Coronary artery (tissue), 2 donors: ENCODE measurements around the gene ALG12.

Source experiments
- DNase-seq: peaks from one replicate; pipeline ENCODE4 v3.0.0-alpha.2; 2017; ENCODE audit warnings: low spot score
- H3K27ac ChIP-seq, 2 donors: fragments of 200-600 bp; sonication (generic); one replicate each; pipeline ENCODE4 v1.5.1; 2016 to 2019
- H3K4me3 ChIP-seq: fragments of 200-600 bp; sonication (generic); 2 replicates; pipeline ENCODE4 v1.5.1; 2016; ENCODE audit warnings: mild to moderate bottlenecking, moderate library complexity
- TF ChIP-seq, protein P1 (sequence below): fragments of 200-600 bp; sonication (generic); IDR thresholded peaks from one replicate; pipeline ENCODE4 v1.5.1; 2019; ENCODE audit warnings: antibody characterized with exemption

ALG12 gene

DNA sequence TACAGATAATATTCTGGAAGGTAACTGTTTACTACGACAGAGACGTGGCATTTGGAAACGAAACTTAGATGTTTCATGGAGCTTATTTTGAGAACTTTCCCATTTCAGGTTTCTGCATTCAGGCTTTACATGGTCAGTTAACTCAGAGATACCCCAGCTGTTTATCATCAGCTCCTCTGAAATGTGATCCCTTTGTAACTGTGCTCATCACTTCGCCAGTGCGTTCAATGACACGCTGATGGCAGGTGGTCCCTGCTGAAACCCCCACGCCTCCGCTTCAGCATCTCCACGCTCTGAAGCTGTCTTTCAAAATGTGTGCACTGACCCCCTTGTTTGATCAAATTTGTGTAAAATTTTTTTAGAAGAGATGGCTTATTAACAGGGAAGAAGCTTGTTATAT is 30.5 kb downstream of the ALG12 start:
- no peak overlapping the region for H3K4me3 ChIP-seq
- TF ChIP-seq, protein P1, sequence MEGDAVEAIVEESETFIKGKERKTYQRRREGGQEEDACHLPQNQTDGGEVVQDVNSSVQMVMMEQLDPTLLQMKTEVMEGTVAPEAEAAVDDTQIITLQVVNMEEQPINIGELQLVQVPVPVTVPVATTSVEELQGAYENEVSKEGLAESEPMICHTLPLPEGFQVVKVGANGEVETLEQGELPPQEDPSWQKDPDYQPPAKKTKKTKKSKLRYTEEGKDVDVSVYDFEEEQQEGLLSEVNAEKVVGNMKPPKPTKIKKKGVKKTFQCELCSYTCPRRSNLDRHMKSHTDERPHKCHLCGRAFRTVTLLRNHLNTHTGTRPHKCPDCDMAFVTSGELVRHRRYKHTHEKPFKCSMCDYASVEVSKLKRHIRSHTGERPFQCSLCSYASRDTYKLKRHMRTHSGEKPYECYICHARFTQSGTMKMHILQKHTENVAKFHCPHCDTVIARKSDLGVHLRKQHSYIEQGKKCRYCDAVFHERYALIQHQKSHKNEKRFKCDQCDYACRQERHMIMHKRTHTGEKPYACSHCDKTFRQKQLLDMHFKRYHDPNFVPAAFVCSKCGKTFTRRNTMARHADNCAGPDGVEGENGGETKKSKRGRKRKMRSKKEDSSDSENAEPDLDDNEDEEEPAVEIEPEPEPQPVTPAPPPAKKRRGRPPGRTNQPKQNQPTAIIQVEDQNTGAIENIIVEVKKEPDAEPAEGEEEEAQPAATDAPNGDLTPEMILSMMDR = no peak
- H3K27ac ChIP-seq = no peak overlapping the region
- DNase-seq = no peak

DNA sequence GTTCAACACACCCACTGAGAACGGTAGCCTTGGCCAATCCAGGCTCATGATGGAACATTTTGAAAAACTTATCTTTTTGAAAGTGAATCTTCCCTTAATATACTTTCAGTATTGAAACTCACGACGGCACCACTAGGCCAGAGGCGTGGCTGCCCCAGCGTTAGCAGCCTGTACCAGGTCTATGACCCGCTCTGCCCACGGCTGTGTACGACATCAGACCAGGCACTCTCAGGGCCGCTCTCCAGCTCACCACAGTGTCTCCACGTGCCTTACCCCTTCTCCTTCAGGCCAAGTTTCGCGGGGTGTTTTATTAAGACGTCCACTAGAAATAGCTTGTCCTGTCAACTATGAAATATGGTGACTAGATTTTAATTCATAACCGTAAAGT is 31.2 kb downstream of the ALG12 start:
- no peak for DNase-seq
- TF ChIP-seq, protein P1 = no peak

DNA sequence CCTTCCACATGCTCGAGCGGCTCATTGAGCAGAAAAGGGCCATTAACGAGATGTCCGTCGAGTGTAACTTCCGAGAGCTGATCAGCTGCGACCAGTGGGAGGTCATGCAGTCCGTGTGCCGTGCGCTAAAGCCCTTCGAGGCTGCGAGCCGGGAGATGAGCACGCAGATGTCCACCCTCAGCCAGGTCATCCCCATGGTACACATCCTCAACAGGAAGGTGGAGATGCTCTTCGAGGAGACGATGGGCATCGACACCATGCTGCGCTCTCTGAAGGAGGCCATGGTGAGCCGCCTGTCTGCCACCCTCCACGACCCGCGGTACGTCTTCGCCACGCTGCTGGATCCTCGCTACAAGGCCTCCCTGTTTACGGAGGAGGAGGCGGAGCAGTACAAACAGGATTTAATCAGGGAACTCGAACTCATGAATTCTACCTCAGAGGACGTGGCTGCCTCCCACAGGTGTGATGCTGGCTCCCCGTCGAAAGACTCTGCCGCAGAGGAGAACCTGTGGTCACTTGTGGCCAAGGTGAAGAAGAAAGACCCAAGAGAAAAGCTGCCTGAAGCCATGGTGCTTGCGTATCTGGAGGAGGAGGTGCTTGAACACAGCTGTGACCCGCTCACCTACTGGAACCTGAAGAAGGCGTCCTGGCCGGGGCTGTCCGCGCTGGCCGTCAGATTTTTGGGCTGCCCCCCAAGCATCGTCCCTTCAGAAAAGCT is 31.7 kb downstream of the ALG12 start:
- Histone ChIP-seq H3K27ac (no peak overlapping the region), H3K4me3 (no peak overlapping the region)
- TF ChIP-seq, protein P1 = no peak
- no peak for DNase-seq

More for the DNA sequence above, 31.2 kb downstream of the ALG12 start:
- no peak overlapping the region for H3K27ac ChIP-seq
- no peak overlapping the region for H3K4me3 ChIP-seq

DNA sequence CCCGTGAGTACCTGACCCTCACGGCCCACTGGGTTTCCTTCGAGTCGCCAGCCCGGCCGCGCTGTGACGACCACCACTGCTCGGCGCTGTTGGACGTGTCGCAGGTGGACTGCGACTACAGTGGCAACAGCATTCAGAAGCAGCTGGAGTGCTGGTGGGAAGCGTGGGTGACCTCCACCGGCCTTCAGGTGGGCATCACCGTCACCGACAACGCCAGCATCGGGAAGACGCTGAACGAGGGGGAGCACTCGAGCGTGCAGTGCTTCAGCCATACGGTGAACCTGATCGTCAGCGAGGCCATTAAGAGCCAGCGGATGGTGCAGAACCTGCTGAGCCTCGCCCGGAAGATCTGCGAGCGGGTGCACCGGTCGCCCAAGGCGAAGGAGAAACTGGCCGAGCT is 32.4 kb downstream of the ALG12 start:
- H3K4me3 ChIP-seq = no peak overlapping the region
- H3K27ac ChIP-seq = no peak overlapping the region
- no peak for DNase-seq
- TF ChIP-seq, protein P1 = no peak

DNA sequence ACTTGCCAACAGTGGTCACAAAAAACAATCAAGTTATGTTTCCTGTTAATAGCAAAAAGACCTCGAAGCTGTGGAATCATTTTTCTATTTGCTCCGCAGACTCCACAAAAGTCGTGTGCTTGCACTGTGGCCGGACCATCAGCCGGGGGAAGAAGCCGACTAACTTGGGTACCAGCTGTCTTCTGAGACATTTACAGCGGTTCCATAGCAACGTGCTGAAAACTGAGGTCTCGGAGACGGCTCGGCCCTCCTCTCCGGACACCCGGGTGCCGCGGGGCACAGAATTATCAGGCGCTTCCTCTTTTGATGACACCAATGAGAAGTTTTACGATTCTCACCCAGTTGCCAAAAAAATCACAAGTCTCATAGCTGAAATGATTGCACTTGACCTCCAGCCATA is 33.0 kb downstream of the ALG12 start:
- TF ChIP-seq, protein P1 = no peak
- no peak for DNase-seq
- no peak overlapping the region for H3K27ac ChIP-seq
- H3K4me3 ChIP-seq = no peak overlapping the region

DNA sequence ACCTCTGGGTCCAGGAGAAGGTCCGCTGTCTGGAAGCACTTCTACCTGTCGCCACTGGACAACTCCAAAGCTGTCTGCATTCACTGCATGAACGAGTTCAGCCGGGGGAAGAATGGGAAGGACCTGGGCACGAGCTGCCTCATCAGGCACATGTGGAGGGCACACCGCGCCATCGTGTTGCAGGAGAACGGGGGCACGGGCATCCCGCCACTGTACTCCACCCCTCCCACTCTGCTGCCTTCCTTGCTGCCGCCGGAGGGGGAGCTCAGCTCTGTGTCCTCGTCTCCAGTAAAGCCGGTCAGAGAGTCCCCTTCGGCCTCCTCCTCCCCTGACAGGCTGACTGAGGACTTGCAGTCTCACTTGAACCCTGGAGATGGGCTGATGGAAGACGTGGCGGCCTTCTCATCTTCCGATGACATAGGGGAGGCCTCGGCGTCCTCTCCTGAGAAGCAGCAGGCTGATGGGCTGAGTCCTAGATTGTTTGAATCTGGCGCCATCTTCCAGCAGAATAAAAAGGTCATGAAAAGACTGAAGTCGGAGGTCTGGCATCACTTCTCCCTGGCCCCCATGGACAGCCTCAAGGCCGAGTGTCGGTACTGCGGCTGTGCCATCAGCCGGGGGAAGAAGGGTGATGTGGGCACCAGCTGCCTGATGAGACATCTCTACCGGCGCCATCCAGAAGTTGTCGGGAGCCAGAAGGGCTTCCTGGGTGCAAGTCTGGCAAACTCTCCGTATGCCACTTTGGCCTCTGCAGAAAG is 33.6 kb downstream of the ALG12 start:
- TF ChIP-seq, protein P1 = no peak
- no peak for DNase-seq
- Histone ChIP-seq H3K27ac (no peak overlapping the region), H3K4me3 (no peak overlapping the region)

DNA sequence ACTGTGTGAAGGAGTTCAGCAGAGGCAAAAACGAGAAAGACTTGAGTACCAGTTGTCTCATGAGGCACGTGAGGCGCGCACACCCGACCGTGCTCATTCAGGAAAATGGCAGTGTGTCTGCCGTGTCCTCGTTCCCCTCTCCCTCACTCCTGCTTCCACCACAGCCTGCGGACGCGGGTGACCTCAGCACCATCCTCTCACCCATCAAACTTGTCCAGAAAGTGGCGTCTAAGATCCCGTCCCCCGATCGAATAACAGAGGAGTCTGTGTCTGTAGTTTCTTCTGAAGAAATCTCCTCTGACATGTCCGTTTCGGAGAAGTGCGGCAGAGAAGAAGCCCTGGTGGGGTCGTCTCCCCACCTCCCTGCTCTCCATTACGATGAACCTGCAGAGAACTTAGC is 34.2 kb downstream of the ALG12 start:
- no peak overlapping the region for H3K4me3 ChIP-seq
- TF ChIP-seq, protein P1 = no peak
- no peak overlapping the region for H3K27ac ChIP-seq
- no peak for DNase-seq
